NCI-H82 treated with DMSO at 0.1 percent for 48 hours (cell line): ENCODE measurements around the gene LRRC7.
"Not testable (repeated sequence)": the region's sequence is repeated elsewhere in the genome, so short reads cannot be mapped to it uniquely, and the experiment has no call there.

Experiments used
- DNase-seq: peaks from one replicate; lab custom pipeline; 2025; ENCODE audit not compliant: unreplicated experiment; lab: John Stamatoyannopoulos, UW

LRRC7 gene

DNA sequence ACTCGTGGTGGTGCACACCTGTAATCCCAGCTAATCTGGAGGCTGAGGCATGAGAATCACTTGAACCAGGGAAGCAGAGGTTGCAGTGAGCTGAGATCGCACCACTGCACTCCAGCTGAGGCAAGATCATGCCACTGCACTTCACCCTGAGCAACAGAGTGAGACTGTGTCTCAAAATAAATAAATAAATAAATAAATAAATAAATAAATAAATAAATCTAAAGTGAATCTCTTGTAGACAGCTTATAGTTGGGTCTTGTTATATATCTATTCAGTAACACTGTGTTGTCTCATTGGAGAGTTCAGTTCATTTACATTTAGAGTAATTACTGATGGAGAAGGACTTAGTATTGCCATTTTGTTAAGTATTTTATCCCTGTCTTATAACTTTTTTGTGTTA, 379.2 kb downstream of the LRRC7 start:
- no peak for DNase-seq

DNA sequence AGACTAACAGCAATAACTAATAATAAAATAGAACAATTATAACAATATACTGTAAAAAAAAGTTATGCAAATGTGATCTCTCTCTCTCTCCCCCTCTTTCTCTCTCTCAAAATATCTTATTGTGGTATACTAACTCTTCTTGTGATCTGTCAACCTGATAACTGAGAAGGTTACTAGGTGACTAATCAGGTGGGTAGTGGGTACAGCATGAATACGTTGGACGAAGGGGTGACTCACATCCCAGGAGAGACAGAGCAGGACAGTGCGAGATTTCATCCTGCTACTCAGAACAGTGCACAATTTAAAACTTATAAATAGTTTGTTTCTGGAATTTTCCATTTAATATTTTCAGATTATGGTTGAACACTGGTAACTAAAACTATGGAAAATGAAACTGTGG, 380.1 kb downstream of the LRRC7 start:
- DNase-seq, result no peak

DNA sequence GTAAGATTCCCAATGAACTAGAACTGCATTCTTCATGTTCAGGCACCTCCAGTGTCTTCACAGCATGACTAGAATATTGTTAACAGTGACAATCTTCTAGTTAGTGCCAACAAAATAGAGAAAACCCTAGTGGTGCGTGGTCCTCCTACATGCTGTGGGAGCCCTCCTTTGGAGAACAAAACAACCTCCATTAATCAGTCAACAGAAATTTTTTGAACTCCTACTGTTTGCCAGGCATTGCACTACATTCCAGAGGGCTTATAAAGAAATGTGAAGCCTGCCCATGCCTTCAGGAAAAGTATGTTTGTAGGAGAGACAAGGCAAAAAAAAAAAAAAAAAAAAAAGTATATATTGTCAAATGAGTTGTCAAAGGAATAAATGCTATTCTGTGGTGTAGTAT, 385.0 kb downstream of the LRRC7 start:
- DNase-seq, result no peak

DNA sequence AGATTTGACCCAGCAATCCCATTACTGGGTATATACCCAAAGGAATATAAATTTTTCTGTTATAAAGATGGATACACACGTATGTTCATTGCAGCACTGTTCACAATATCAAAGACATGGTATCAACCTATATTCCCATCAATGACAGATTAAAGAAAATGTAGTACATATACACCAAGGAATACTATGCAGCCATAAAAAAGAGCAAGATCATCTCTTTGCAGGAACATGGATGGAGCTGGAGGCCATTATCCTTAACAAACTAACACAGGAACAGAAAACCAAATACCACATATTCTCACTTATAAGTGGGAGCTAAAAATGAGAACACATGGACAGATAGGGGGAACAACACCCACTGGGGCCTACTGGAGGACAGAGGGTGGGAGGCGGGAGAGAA, 394.7 kb downstream of the LRRC7 start:
- not testable (repeated sequence) for DNase-seq

DNA sequence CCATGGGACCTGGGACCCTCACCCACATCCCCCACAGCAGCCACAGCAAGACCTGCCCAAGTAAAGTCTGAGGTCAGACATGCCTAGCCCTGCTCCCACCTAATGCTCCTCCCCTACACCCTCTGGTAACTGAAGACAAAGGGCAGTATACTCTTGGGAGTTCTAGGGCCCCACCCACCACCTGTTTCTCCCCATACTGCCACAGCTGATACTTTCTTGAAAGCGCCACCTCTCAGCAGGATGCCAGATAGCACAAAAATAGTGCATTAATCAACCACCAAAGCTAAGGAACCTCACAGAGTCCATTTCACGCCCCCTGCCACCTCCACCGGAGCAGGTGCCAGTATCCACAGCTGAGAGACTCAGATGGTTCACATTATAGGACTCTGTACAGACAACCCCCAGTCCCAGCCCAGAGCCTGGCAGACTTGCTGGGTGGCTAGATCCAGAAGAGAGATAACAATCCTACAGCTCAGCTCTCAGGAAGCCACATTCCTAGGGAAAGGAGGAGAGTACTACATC, 399.6 kb downstream of the LRRC7 start:
- no peak for DNase-seq

DNA sequence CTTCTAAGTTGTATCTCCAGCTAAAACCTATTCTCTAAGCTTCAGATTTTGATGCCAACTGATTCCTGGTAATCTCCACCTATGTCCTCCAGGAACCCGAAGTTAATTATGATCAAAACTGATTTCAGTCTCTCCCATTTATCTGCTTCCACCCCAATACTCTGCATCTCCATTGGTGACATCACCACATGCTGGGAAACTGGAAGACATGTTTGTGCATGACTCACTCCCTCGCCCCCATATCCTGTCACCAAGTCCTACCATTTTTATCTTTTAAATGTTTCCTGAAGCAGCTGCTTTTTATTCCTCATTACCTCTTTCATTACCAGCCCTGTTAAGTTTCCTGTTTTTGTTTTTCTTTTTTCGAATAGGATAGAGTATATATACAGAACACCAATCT, 409.2 kb downstream of the LRRC7 start:
- DNase-seq, result no peak

DNA sequence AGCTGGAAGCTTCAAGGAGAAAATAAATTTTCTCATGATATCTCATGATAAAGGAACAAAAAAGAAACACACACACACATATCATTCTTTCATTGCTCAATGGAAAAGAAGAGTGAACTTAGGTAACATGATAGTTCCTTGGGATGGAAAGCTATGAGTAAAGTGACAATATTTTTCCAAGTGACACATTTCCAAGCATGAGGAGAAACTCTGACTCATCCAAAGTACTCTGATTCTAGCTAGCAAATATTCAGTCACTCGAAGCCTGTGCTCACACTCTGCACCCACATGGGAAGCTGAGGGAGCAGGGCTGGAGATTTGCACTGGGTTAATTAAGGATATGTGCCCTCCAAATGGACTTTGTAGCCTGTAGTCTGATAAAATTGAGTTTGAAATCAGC, 415.3 kb downstream of the LRRC7 start:
- no peak for DNase-seq

DNA sequence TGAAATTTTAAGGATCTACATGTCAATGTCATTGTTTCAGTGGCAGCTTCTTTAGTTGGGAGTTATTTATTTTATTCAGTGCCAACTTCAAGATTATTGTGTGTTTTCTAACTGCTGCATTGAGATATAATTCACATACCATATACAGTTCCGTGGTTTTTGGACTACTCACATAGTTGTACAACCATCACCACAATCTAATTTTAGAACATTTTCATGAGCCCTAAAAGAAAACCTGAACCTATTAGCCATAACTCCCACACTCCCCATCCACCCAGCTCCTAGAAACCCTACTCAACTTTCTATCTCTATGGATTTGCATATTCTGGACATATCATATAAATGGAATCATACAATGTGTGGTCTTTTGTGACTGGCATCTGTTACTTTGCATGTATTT, 417.7 kb downstream of the LRRC7 start:
- DNase-seq, result no peak

DNA sequence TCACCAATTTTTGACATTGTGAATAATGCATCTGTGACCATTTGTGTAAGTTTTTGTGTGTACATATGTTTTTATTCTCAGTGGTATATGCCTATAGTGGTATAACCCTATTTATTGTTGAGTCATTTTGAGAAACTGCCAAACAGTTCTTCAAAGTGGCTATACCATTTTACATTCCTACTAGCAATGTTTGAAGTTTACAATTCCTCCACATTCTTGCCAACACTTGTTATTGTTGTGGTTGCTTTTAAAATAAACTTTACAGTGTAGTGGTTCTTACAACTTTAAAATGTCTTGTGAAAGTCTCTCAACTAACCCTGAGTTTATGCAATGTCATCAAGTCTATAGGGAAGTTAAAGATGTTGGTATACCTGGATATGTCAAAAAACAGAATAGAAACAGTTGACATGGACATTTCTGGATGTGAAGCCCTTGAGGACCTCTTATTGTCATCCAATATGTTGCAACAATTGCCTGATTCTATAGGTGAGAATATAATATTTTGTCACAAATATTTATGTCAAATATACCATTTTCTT, 418.2 kb downstream of the LRRC7 start:
- no peak for DNase-seq

DNA sequence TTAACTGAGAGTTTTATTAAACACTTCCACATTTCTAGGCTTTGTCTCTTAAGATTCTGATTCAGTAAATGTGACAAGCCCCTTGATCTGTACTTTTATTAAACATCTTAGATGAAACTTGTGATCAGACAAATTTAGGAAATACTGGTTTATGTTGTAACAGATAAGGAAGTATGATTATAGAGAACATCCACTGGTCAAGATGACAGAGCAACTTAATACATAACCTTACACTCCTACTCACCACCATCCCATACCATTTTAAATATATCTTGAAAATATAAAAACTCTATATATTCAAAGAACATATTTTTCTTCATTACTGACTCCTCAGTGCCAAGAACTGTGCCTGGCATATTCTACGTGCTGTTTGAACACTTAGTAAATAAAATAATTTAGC, 420.2 kb downstream of the LRRC7 start:
- DNase-seq, result no peak

DNA sequence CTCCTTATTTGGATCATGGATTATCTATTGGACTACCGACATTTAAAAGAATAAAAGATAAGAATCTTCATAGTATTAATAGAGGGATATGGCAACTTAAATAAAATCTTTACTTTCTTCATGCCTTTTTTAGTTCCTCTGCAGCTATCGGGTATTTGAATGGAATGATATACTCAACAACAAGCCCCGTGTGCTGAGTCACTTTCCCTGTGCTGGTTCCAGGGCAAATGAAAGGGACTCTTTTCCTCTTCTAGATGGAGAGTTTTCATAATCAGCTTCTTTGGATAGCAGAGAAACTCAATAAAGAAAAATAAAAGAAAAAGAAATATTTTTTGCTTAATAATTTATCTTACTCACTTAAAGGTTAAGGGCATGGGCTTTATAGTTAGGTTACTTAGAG, 423.9 kb downstream of the LRRC7 start:
- no peak for DNase-seq

DNA sequence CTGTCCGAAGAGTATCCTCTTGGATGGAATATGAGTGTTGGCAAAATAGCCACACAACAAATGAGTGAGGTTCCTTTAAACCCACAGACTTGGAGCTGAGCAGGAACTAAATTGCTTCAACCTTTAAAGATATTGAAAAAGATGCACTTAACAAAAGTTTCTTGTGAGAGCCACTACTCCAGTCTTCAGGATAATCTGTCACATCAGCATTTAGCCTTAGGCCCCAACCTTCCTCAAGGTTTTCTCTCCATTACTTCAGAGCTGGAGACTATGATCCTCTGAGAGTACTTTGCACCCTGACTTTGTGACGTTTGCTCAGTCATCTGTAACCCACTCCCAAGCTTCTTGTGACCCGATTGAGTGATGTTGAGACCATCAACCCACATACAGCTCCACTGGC, 424.9 kb downstream of the LRRC7 start:
- DNase-seq, result no peak

DNA sequence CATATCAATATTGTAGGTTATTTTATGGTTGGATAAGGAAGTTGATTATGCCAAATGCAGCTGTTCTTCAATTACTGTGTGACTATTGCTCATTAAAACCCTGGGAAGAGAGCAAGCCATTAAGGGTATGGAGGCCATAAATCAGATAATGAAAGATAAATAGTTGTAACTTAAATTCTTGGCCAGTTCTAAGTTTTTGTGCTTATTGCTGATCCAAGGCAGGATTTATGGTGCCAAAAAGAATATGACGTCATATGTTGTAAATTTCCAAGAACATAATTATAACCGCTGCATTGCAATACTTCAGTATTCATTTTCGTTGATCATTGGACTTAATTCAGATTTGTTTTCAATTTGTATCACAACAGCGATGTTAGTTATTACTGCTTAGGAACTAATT, 426.1 kb downstream of the LRRC7 start:
- no peak for DNase-seq

DNA sequence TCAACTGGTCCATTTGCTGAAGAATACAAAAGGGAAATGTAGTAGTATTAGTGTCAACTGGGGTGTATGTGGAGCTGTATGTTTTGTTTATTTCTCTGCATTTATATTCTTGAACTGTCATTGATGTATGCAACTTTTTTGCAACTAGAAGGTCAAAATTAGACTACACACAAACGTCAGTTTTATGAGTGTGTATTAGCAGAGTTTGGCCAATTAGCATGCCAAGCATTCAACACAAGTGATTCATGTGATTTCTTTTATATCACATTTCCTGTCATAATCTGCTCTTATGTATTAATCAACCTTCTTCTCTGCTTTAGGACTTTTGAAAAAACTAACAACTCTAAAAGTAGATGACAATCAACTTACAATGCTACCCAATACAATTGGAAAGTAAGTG, 426.5 kb downstream of the LRRC7 start:
- DNase-seq, result no peak

DNA sequence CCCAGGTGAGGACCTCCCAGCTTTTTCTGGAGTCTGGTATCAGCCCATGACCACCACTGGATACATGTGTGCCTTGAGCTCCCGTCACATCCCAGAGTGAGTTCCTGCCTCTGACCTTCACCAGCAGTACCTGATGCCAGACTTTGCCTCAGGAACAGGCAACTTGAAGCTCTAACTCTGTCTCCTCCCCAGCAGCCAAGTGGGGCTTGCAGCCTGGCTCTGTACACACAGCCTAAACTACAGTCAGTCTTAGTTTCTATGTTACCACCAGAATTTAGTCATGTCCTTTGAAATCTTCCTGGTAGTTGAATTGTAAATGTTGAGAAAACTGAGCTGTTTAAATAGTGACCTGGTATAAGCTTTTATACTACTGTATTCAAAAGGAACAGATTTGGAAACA, 431.1 kb downstream of the LRRC7 start:
- no peak for DNase-seq

DNA sequence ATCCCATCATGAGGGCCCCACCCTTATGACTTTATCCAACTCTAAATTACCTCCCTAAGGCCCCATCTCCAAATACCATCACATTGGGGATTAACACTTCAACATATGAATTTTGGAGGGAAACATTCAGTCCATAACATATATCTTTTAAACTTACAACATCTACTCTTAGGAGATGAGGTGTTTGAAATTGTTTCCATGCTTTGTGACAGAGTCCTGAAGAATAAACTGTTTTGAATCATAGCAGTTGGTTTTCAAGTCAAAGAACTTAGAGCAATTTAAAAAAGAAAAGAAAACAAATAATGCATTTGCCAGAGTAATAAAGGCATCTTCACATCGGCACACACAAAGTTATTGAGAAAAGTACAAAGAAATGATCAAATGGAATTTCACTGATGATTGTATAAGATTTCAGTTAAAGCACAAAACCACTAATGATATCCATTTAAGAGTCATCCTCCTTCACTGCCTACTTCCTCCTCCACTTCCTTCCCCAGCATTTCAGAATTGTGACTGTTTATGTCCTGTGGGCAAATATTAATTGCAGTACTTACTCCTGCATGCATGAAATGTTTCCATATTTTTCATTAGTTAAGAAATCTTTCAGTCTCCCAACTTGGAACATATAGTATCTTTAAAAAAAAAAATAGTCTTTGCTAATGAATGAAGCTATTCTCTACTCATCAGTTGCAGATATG, 435.6 kb downstream of the LRRC7 start:
- DNase-seq, result no peak

DNA sequence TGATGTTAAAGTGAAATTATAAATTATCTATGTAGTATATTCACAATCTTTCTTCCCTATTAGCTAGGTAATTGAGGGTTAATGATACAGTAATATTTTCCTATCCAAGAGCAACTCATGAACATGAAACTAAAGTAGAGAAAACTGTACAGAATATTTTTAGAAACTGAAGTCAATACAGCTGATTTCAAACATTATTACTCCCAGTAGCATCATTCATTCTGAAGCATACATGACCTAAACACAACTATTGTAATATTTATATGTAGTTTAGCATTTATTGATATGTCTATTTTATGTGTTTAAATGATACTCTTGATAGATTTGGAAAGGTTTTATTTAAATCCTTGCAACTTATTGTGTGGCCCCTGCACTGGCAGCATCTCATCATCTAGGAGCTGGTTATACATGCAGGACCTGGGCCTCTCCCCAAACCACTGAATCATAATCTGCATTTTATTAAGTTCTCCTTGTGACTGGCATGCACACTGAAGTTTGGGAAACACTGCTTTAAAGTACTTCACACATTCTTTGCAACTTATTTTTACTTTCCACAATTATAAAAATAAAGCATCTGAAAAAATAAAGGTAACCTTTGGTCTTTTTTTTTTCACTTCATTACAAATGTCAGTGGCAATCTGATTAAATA, 437.8 kb downstream of the LRRC7 start:
- no peak for DNase-seq

DNA sequence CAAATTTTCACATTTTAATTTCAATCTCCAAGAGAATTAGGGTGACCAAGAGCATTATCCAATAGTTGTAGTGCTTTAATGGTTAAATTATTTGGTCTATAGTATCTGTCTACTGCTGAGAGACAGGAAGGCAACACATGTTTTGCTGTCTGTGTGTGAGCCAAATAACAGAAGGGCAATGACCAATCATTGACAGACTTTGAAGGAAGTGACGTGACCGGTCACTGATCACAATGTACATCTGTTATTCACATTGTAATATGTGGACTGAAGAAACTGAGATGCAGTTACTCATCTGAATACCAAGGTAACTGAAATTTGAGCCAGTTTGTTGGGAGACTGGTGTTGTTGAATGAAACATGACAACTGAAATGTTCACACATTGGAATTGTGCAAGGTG, 440.9 kb downstream of the LRRC7 start:
- no peak for DNase-seq

DNA sequence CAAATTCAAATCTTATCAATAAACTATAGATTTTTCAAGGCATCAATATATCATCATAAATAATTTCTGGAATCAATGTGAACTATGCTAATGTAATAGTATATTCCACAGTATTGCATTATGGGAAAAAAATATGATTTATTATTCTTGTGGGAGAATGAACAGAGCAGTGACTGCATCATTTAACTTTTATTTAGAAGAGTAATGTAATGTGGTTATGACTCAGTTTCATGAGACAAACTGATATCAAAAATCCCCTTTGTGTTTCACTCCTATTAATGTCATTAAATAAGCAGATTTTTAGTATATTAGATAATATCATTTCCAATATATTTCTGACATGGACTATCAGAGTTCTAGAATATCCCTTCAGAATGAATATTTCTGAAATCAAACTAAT, 450.0 kb downstream of the LRRC7 start:
- no peak for DNase-seq

DNA sequence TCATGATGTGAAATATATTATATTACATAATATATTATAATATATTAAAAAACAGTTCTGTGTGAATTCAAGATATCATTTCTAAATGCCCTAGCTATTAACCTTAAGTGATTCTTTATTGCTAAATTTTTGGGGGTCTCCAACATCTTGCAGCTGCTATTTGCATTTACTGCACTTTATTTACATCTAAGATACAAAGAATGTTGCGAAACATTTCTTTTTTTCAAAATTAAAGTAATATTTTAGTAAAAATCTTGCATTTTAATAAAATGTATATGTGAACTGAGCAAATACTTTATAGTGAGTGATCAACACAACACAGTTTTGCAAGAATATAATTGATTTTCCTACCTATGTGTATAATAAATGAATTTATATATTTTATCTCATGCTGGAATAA, 456.6 kb downstream of the LRRC7 start:
- DNase-seq, result no peak

DNA sequence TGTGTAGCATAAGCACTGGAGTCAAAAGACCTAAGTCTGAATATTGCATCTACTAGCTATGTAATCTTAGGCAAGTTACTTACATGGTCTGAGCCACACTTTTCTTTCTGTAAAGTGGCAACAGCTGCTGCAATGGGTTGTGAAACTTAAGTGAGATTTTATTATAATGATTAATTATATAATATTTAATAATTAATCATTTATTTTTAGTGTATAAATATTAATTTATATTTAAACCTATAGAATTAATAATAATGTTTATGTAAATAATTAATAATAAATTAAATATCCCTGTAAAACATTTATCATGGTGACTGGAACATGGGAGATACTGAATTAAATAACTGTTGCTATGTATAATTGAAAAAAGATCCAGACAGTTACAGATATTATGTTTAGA, 457.3 kb downstream of the LRRC7 start:
- DNase-seq, result no peak

DNA sequence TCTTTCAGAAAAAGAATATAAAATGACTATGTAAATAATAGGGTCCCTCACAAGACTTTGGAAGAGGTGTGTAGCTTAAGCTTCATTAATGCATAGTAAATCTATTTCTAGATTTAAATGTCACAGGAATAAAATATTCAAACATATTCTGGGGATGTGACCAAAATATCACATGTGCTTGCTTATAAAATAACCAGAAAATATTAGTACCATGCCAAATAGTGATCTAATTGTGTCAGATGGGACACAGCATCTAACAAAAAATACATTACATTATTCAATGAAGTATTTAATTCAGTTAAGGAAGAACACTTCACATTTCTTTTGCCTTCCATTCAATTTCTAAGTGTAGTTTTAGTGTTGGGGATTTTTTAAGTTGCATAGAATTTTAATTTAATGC, 458.1 kb downstream of the LRRC7 start:
- DNase-seq, result no peak
